ENCODE data around the gene FEN1. TPM values are rescaled to one million over a fixed set of nuclear protein-coding genes. Genes with fewer than 3 reads are reported as not detected.

The FEN1 gene
- total RNA-seq, 1 donor from 2014 or later, result 130 TPM

- Mint-ChIP-seq H3K27ac (peak overlapping the region; percentile 60), H3K4me3 (ENCODE audit: low read depth) (no peak overlapping the region), H3K36me3 (ENCODE audit: low read depth) (peaks cover 80% of the 10 kb centered on the region), H3K27me3 (ENCODE audit: low read depth) (no peaks in the 10 kb centered on the region), H3K9me3 (no peaks in the 10 kb centered on the region), H3K4me1 (ENCODE audit: low read depth) (peaks cover 6% of the 10 kb centered on the region)
- intact Hi-C loops (cut with micrococcal nuclease), result no loop called here
- DNase-seq (ENCODE audit: low spot score), result no peak
Measured at GRCh38 chr11:61841636-61842527, 49.2 kb downstream of the FEN1 start.

GRCh38 chr11:61842528-61842820 lies 49.8 kb downstream of the FEN1 start:
- intact Hi-C loops (cut with micrococcal nuclease), result no loop called here
- Mint-ChIP-seq H3K27me3 (ENCODE audit: low read depth) (no peaks in the 10 kb centered on the region), H3K4me3 (ENCODE audit: low read depth) (no peak overlapping the region)

GRCh38 chr11:61844909-61845565 lies 52.3 kb downstream of the FEN1 start:
- H3K9me3 Mint-ChIP-seq, result no peaks in the 10 kb centered on the region
- no peaks in the 10 kb centered on the region for H3K27me3 Mint-ChIP-seq (ENCODE audit: low read depth)
- H3K36me3 Mint-ChIP-seq (ENCODE audit: low read depth), result peaks cover 80% of the 10 kb centered on the region
- intact Hi-C loops (cut with micrococcal nuclease), result no loop called here
- no peak overlapping the region for H3K4me3 Mint-ChIP-seq (ENCODE audit: low read depth)
- peaks cover 2% of the 10 kb centered on the region for H3K4me1 Mint-ChIP-seq (ENCODE audit: low read depth)
- H3K27ac Mint-ChIP-seq, result no peak overlapping the region
- DNase-seq (ENCODE audit: low spot score), result no peak

More at GRCh38 chr11:61842528-61842820, 49.8 kb downstream of the FEN1 start:
- Mint-ChIP-seq H3K9me3 (no peaks in the 10 kb centered on the region), H3K27ac (no peak overlapping the region), H3K36me3 (ENCODE audit: low read depth) (peaks cover 82% of the 10 kb centered on the region), H3K4me1 (ENCODE audit: low read depth) (peaks cover 4% of the 10 kb centered on the region)
- no peak for DNase-seq (ENCODE audit: low spot score)

GRCh38 chr11:61846362-61847020 lies 53.8 kb downstream of the FEN1 start:
- Mint-ChIP-seq H3K27ac (no peak overlapping the region), H3K36me3 (ENCODE audit: low read depth) (peaks cover 76% of the 10 kb centered on the region), H3K4me3 (ENCODE audit: low read depth) (no peak overlapping the region)

More at GRCh38 chr11:61846362-61847020, 53.8 kb downstream of the FEN1 start:
- intact Hi-C loops (cut with micrococcal nuclease), result no loop called here
- H3K27me3 Mint-ChIP-seq (ENCODE audit: low read depth), result no peaks in the 10 kb centered on the region
- DNase-seq (ENCODE audit: low spot score), result no peak
- H3K9me3 Mint-ChIP-seq, result no peaks in the 10 kb centered on the region
- peaks cover 2% of the 10 kb centered on the region for H3K4me1 Mint-ChIP-seq (ENCODE audit: low read depth)

Other genes with a start within 250 kb of the FEN1 start
- 0.09 and 0.30 TPM in 2 replicates for gene SYT7, start 211.8 kb upstream of the FEN1 start, total RNA-seq
- 0.07 TPM in 2 replicates for gene DAGLA, start 112.5 kb upstream of the FEN1 start, total RNA-seq
- 1.8 and 2.6 TPM in 2 replicates for gene MYRF, start 40.3 kb upstream of the FEN1 start, total RNA-seq
- 187 and 192 TPM in 2 replicates for gene TMEM258, start 312 bp upstream of the FEN1 start, total RNA-seq
- 114 and 116 TPM in 2 replicates for gene FADS1, start 24.1 kb downstream of the FEN1 start, total RNA-seq
- 366 and 381 TPM in 2 replicates for gene FADS2, start 35.4 kb downstream of the FEN1 start, total RNA-seq
- 22.1 and 24.1 TPM in 2 replicates for gene FADS3, start 98.6 kb downstream of the FEN1 start, total RNA-seq
- 0.09 TPM in 1 of 2 replicates, not detected in the other for gene RAB3IL1, start 124.7 kb downstream of the FEN1 start, total RNA-seq
- gene BEST1, start 157.4 kb downstream of the FEN1 start, total RNA-seq, result 0.09 TPM in 1 of 2 replicates, not detected in the other
- gene FTH1, start 174.7 kb downstream of the FEN1 start, total RNA-seq, result 568 and 585 TPM in 2 replicates

Measured in activated T-helper 2 cell treated with anti-CD3 and anti-CD28 coated beads, Interferon-gamma antibody, Interleukin-2, Interleukin-4, amounts not matched to agents 10 μg/mL and 5 μg/mL and 100 μg/mL, durations not matched to agents 14 hours and 24 hours and 36 hours (primary cell).